DLD1 (cell line): Measurements from ENCODE around the gene EXOSC7.
"Not testable (repeated sequence)": the region's sequence is repeated elsewhere in the genome, so short reads cannot be mapped to it uniquely, and the experiment has no call there.

ENCODE experiments used
- in situ Hi-C: cut with HindIII; loops from 2 replicates; pipeline ENCODE4 v1.10.0; 2017; ENCODE audit warnings: low sequenced_read_pairs

The EXOSC7 gene

DNA sequence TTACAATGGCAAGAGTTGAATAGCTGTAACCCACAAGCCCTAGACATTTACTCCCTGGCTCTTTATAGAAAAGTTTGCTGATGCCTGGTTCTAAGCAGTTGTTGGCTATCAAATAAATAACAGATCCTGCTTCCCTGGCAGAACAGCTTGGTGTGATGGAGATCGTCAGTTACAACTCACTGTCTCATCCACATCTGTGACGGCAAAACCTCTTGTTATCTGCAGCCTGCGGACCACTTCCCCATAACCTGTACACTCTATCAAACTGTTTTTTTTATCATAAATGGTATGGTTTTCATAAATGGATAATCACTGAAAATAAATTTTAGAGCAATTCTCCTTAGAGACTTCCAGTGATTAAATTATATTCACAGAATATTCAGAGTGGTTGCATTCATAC lies 14.2 kb upstream of the EXOSC7 start:
- in situ Hi-C loops: no loop called here

DNA sequence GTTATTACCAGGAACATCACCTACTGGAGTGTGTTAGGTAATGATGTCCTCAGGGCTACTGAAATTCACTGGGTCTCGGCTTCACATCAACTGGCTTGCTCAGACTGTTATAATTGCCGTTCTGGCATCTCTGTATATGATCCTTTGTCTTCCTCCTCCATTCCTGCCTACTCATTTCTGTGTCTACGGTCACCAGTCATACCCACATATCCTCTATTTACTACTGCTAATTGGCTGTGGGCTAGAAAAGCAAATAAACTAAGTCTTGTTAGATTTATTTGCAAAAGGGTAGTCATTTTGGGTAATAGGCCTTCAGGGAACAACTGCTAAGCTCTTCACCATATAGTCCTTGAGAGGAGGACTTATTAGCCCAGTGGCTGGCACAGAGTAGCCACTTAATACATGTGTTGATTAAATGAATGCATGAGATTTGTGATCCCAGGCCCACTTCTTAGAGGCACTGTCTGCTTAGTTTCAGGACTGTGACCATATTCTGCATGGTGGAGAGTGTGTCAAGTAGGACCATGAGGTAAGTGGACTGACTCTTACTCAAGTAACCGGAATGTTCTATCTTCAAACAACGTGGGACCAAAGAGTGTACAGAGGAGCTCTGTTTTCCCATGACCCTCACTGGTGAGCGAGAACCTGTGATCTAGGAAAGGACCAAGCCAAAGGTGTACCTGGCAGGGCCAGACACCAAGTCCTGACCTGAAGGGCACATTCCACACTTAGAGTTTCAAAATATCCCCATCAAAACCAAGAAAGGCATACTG lies 13.2 kb upstream of the EXOSC7 start:
- in situ Hi-C loops: no loop called here

DNA sequence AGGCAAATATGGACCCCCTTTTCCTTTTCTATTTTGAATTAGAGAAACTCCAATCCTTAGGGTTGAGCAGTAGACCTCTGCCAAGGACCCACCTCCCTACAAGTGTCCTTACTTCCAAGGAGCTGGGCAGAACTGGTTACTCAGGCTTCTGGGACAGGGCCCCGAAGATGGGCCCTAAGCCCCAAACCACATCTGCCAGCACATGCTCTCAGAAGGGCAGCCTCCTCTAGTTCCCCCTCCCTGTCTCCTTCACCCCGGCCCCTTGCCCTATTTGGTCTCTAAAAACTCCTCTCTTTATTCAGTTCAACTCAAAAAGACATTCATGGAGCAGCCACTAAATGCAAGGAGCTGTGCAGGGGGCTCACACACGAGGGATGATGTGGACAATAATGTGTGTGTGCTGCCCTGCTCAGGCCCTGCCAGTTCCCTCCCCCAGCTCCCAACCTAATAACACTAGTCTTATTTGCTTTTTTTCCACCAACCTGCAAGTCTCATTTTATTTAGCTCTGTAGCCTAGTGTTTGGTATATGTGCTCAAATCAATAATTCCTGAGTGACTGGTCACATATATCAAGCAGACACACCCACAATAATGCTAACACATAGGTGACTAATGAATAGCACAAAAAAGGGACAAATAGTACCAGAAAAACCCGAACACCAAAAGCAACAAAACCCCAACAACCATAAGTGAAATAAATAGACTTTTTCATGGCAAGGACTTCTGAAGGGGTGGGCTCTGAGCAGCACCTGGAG lies 12.3 kb upstream of the EXOSC7 start:
- in situ Hi-C loops: no loop called here

DNA sequence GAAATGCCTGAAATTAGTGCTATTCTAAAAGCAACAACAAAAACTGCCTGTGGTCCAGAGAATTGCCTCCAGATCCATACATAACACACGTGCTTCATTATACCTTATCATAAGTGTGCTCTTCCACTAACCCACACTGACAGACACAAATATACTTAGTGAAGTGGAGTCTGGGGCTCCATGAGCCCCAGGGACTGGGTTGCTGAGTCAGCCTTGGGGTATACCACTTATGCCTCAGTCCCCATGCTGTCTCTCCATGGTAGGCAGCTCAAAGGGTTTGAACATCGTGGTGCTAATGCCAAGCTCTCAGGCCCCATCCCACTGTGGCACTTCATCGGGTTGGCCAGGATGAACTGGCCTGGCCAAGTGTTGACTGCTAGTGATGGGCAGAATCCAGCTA lies 10.9 kb upstream of the EXOSC7 start:
- in situ Hi-C loops: no loop called here

DNA sequence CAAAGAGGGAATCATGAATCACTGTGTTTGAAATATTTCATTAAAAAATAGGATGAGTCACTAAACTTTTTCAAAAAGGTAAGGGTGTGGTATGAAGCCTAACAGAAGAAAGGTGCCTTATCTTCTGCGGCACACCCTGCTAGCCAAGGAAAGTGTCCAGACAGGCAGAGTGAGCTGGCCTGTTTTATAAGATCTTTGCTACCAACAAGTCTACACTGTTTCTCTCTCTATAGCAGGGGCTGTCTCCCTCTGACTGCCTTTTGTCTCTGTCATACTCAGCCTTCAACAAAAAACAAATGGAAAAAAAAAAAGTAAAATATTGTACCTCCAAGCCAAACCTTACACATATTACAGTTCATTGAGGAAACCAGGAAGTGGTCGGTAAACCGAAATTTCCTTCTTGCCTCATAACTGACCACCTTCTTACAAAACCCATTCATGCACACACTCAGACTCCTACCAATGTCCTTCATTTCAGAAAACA lies 9.2 kb upstream of the EXOSC7 start:
- in situ Hi-C loops: no loop called here

DNA sequence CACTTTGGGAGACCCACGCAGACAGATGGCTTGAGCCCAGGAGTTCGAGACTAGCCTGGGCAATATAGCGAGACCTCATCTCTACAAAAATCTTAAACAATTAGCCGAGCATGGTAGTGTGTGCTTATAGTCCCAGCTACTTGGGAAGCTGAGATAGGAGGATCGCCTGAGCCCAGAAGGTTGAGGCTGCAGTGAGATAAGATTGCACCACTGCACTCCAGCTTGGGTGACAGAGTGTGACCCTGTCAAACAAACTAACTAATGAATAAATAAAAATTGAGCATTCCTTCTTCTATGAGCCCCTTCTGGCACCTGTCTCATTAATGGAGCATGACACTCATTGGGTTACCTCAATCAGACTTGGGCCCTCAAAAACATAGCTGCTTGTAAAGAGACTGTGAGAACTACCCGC lies 7.6 kb upstream of the EXOSC7 start:
- in situ Hi-C loops: no loop called here

DNA sequence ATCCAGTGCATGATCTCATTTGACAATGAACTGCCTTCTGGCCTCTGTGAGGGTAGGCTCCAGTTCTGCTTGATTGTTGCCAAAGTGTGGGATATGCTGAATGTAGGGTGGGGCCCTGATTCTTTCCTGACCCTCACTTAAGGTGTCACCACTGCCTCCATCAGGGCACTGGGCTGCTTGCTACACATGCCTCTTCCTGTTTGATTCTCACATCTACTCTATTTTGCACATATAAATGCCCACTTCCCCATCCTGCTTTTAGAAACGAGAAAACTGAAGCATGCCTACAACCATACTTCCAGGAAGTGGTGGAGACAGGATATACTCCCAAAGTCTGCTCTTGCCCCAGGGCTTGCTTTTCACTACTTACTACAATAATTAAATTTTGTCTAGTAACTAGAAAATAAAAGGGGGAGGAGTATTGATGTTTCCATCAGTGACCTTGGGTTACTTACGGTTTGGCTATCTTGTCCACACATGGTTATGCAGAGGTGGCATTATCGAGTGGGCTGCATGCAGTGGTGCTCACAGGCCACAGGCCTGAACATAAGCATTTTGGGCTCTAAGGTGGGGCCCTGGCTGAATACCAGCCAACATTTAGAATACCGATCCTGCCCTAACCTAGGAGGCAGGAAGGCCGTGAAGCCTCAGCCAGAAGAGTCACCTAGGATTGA lies 6.8 kb upstream of the EXOSC7 start:
- in situ Hi-C loops: no loop called here

DNA sequence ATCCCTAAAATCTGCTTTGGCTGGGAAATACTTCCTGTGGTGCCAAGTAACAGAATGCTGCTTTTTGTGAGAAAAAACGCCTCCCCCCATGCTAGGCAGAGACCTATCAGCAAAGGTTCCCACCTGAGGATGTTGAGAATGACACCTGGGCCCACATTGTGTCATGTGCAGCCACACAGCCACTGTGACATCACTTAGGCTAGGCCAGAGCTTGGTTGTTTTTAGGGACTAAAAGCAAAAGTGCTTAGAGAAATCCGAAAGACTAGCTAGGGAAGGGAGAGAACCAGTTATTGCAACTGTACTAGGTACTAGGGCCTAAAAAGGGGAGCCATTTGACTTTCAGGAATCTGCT lies 6.2 kb upstream of the EXOSC7 start:
- in situ Hi-C loops: no loop called here

DNA sequence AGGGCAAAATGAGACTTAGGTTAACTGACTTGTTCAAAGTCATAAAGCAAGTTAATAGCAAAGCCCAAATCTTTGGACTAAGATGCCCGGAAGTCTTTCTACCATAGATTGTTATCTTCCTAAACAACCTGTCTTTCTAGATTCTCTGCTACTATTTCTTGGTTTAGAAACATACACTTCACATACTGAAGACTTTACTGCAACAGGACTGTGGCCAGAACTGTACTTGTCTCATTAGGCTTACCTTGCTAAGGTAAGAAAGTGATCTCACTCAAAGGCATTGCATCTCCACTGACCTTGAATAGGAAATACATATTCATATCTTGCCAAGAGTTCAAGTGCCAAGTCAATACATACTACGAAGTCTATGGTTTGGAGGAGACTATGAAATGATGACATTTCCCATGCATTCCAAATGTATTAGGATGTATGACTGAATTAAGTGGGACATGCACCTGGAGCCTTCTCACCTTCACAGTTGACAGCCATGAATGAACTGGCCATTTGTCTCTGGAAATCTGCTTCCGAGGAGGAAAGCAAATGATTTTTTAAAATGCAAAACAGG lies 5.0 kb upstream of the EXOSC7 start:
- in situ Hi-C loops: no loop called here

DNA sequence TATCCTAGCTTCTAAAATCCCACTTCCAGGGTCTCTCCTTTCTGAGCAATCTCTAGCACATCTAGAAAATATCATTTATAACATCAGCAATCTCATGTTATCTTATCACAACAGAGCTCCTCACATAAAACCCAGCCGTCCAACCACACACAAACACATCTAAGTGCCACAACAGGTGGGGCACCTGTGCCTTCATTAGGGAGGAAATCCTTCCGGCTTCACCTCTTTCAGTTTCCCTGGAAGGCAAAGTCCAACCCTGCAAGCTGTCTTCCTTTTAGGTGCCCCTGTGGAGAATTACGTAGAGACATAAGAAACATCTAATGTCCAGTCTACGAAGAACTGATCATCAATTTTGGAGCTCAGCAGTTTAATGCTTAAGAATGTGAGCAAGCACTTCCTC lies 1.6 kb upstream of the EXOSC7 start:
- in situ Hi-C loops: no loop called here

DNA sequence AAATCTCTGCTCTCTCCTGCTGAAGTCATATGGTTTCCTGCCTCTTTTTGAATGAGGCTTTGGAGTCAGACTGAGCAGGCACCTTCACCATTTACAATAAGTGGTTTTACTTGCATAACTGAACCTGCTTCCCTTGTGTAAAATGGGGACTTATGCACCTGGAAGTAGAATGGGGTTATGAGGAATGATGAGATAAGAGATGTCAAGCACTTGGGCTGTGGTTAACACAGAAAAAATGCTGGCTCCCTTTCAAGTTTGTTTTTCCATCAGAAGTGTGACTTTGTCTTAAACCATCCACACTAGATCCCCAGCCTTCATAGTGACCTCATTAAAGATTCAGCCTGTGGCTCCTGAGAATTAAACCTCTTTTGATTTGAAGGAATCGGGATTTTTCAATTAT lies 5.2 kb downstream of the EXOSC7 start:
- in situ Hi-C loops: no loop called here

DNA sequence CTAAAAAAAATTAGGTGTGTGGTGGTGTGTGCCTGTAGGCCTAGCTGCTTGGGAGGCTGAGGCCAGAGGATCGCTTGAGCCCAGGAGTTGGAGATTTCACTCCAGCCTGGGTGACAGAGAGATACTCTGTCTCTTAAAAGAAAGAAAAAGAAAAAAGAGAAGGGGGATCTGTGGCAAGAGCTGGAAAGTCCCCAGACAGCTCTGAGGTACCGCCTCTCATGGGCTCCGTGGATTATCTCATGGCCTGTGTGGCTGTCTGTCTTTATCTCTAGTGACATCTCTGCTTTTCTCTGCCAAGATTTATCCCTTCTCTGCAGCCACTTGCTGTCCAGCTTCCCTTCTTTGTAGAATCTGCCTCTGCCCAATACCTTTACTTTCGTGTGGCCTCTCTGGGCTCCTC lies 5.7 kb downstream of the EXOSC7 start:
- in situ Hi-C loops: no loop called here

DNA sequence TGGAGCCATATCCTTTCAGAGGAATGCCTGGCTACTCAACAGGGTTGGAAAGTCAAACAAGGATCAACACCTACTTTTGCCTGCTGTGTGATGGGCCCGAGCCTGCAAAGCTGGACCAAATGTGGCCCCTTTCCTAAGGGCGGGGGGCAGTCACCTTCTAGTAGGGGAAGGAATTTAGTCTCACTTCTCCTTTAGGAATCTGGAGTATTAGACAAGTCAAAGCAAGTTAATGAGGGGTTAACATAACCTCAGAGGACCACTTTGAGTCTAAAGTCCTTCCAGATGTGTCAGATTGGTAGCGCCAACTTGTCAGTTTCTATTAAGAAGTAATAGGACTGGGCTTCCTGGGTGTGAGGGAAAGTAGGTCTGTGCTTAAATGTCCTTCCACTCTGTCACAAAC lies 6.8 kb downstream of the EXOSC7 start:
- in situ Hi-C loops: no loop called here

DNA sequence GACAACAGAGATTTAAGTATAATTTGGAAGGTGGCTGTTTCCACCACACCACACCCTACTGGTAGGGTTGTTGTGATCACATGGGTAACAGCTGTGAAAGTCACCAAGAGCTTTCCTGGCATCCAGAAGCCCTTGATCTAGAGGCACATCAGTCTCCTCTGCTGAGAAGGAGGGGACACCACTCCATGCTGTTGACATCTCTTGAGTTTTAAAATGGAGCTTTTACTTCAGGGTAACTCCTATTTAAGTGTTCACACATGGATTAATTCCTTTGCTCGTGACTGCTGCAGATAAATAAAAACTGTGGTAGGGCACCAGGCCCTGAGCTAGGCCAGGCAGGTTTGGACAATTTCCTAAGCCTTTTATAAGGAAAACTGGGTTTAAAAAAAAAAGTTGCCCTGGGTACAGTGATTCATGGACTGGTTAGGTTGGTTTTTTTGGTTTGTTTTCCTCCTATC lies 7.5 kb downstream of the EXOSC7 start:
- in situ Hi-C loops: no loop called here

DNA sequence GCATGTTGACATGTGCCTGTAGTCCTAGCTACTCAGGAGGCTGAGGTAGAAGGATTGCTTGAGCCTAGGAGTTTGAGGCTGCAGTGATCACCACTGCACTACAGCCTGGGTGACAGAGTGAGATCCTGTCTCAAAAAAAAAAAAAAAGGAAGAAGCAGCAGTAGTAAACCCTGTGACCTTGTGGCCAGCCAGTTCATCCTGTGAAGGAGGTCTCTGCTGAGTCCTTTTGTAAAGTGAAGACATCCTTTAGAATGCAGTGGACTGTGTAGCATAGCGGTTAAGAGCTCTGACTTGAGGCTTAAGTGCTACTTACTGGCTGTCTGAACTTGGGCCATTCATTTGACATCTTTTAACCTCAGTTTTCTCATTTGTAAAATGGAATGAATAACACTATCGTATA lies 8.3 kb downstream of the EXOSC7 start:
- in situ Hi-C loops: no loop called here

DNA sequence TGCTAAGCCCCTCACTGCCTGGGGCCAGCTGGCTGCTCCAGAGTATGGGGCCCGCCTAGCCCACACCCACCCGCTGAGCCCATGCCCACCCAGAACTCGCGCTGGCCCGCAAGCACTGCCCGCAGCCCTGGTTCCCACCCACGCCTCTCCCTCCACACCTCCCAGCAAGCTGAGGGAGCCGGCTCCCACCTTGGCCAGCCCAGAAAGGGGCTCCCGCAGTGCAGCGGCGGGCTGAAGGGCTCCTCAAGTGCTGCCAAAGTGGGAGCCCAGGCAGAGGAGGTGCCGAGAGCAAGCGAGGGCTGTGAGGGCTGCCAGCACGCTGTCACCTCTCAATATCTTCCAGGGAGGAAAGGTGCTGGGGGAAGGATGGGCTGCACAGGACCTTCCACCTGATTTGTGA lies 10.3 kb downstream of the EXOSC7 start:
- in situ Hi-C loops: not testable (repeated sequence)

DNA sequence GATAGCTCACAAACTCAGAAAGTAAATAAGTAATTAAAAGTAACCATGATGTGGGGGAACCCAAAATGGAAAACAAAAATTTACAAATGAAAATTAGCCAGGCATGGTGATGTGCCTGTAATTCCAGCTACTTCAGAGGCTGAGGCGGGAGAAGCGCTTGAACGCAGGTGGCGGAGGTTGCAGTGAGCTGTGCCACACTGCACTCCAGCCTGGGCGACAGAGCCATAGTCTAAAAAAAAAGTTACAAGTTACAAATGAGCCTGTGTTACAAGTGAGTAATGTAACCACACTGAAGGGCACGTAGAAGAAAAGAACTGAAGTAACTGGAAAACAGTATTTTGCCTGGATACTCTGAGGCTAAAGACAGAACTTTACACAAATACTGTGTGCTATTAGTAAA lies 11.3 kb downstream of the EXOSC7 start:
- in situ Hi-C loops: no loop called here

DNA sequence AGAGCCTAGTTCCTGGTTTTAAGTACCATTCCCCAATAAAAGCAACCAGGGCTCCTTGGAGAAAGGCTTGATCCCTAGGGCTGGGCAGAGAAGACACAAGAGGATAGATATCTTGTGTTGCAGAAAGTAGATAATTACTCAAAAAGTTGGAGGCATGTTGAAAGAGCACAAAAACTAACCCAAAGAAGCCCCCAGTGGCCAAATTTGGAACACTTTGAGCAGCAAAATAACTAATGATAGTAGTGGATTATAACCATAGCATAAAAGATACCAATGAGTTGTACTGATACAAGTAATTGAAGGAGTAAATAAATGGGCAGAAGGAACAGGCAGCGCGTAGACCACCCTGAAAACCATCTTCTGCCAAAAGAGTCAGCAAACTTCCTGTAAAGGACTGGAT lies 12.0 kb downstream of the EXOSC7 start:
- in situ Hi-C loops: no loop called here

DNA sequence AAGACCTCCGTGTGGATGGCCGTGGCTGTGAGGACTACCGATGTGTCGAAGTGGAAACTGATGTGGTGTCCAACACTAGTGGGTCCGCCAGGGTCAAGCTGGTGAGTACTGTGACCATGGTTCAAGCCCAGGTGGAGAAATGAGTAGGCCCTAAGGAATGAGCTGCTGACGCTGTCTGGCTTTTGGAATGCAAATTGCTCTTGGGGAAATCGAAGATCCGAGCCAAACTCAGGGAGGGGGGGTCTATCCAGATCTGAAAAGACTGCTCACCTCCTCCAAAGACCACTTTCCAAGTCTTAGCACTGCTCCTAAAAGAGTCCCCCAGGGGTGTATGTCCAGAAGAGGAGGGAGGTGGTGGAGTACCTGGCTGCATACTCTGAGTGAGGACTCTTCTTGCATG lies 13.1 kb downstream of the EXOSC7 start:
- in situ Hi-C loops: no loop called here

DNA sequence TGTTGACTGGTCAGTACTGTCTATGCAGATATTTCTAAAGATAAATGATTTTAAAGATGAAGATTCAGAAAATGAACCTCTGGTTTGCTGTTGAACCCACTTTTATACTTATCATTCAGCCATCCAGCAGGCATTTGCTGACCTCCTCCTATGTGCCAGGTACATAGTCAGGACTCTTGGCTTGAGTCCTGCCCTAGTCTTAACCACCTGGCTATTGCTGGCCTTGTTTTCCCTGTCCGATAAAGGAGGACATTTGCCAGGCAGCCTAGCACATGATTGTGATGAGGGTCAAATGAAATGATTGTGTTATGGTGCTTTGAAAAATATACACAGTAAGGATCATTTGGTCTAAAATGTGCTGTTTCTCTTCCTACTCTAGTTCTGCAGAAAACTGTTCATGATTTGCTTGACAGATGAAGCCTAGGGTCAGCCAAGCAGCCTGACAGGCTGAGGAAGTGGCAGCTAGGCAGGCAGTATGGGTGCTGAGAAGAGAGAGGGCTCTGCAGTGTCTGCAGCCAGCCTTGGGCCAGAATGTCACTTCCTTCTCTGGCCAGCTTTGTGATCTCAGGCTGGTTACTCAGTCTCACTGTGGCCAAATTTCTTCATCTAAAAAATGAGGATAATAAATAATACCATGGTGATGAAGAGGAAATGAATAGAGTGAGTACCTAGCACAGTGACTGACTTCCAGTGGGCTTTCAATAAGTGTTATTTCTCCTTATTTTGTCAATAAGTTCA lies 13.8 kb downstream of the EXOSC7 start:
- in situ Hi-C loops: no loop called here

DNA sequence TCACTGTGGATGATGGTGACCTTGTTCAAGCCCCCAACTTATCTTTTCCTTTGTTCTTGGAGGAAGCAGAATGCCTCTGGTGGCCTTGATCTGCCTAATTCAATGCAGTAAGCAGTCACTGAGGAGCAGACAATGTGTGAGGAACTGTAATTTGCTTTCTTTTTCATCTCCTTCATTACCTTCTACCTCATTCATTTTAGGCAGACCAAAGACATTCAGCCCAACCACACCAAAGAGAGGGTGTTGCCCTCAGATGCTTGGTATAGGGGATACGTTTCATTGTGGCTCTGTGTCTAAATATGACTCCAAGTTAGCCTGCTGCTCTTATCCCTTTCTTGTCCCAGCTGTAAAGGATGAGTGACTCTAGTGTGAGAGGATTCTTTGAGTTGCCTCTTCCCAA lies 15.3 kb downstream of the EXOSC7 start:
- in situ Hi-C loops: no loop called here
